ENCODE results near the gene ARAP3. TPM values are rescaled to one million over a fixed set of nuclear protein-coding genes. Genes with fewer than 3 reads are reported as not detected.

Gene ARAP3
- total and polyA plus RNA-seq, 2 donors (not counting 3 experiments of a cell fraction or from before 2014, with no cell fraction given), result 60.6 to 136 TPM

DNA sequence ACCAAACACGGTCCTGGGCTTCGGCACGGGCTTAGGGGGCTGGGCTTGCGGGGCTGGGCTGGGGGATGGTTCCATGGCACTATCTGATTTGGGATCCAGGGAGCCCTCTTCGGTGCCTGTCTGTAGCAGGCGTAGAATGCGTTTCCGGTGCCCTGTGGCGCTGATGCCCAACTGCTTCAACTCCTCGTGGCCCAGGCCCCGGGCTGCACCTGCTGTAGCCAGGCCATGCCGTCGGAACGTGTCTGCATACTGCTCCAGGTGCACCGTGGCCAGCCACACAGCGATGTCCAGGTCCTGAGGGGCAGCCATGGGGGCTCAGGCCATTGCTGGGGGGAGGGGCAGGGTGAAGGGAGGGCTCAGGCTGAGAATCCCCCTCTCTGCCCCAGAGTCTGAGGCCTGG lies 1.9 kb downstream of the ARAP3 start:
- Histone ChIP-seq H3K9me1 (replicated peaks; ENCODE audit: control insufficient read depth, extremely low read depth, insufficient read depth, low read length) (no peaks in the 10 kb centered on the region), H3K4me1 (ENCODE audit: control insufficient read depth, extremely low read depth, insufficient read depth, low read length) (peaks cover 71% of the 10 kb centered on the region), H3K9me3 (replicated peaks; ENCODE audit: control insufficient read depth, insufficient read depth, low read length) (no peaks in the 10 kb centered on the region), H3K4me2 (ENCODE audit: insufficient read depth, low read length) (peak overlapping the region; percentile 68), H3K36me3 (ENCODE audit: control insufficient read depth in 2 of 2, extremely low read depth in 1 of 2, insufficient read depth in 2 of 2, low read length in 2 of 2) (peaks cover 3 to 4% of the 10 kb centered on the region in 2 experiments), H4K20me1 (replicated peaks; ENCODE audit: control insufficient read depth, extremely low read depth, insufficient read depth, low read length) (no peaks in the 10 kb centered on the region), H3K27ac (ENCODE audit: insufficient read depth, low read depth, low read length) (peak overlapping the region; percentile 100), H2AFZ (ENCODE audit: low read depth, low read length) (no peak overlapping the region), H3K27me3 (ENCODE audit: control insufficient read depth in 2 of 2, insufficient read depth in 2 of 2, low read length in 2 of 2) (no peaks in the 10 kb centered on the region), H3K9ac (replicated peaks; ENCODE audit: extremely low read depth, insufficient read depth, low read length) (peak overlapping the region; percentile 75), H3K79me2 (ENCODE audit: control insufficient read depth, insufficient read depth, low read length) (peaks cover 44% of the 10 kb centered on the region), H3K4me3 (replicated peaks in 1 of 3; ENCODE audit: insufficient read depth in 1 of 3, low read depth in 1 of 3, low read length in 3 of 3) (peak overlapping the region; percentile 23 to 38 (median 31))
- dilution Hi-C loops (cut with MboI; ENCODE audit: extremely low pct_ligation_motif_present, low sequenced_read_pairs), result no loop called here
- POLR2A ChIA-PET, result interaction anchor here (1.1 to 1.5 kb wide), 2 partner anchors 88 to 289 kb away, joined by 3 read pairs; partner anchors contain the start of gene RNF14
- no TSS peak for BruUV-seq (replicated peaks)
- intact Hi-C loops (cut with micrococcal nuclease), result loop anchor here (2.0 to 5.0 kb wide), 4 partner anchors 137 to 617 kb away; partner anchors contain the start of gene GNPDA1
- CTCF ChIA-PET, result interaction anchor here (1.5 to 2.2 kb wide), 7 partner anchors 10 to 280 kb away, joined by 4 to 16 read pairs (median 6); partner anchors contain the start of gene DIAPH1
- DNase-seq (ENCODE audit: low read depth, low spot score) (no peak), FAIRE-seq (no peak)
- TF ChIP-seq MYC (IDR thresholded peaks at IDR 0.05; ENCODE audit: low read depth, low read length), result no peak
- TF ChIP-seq, protein P1, sequence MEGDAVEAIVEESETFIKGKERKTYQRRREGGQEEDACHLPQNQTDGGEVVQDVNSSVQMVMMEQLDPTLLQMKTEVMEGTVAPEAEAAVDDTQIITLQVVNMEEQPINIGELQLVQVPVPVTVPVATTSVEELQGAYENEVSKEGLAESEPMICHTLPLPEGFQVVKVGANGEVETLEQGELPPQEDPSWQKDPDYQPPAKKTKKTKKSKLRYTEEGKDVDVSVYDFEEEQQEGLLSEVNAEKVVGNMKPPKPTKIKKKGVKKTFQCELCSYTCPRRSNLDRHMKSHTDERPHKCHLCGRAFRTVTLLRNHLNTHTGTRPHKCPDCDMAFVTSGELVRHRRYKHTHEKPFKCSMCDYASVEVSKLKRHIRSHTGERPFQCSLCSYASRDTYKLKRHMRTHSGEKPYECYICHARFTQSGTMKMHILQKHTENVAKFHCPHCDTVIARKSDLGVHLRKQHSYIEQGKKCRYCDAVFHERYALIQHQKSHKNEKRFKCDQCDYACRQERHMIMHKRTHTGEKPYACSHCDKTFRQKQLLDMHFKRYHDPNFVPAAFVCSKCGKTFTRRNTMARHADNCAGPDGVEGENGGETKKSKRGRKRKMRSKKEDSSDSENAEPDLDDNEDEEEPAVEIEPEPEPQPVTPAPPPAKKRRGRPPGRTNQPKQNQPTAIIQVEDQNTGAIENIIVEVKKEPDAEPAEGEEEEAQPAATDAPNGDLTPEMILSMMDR (IDR thresholded peaks at IDR 0.05; ENCODE audit: extremely low read depth in 1 of 2, insufficient read depth in 1 of 2, low read depth in 1 of 2, low read length in 2 of 2), result no peak
- TF ChIP-seq FOS (IDR thresholded peaks at IDR 0.05; ENCODE audit: borderline replicate concordance, insufficient read depth, low read length), result no peak
- TF ChIP-seq POLR2A (IDR thresholded peaks at IDR 0.05; ENCODE audit: low read depth, low read length), result no peak

DNA sequence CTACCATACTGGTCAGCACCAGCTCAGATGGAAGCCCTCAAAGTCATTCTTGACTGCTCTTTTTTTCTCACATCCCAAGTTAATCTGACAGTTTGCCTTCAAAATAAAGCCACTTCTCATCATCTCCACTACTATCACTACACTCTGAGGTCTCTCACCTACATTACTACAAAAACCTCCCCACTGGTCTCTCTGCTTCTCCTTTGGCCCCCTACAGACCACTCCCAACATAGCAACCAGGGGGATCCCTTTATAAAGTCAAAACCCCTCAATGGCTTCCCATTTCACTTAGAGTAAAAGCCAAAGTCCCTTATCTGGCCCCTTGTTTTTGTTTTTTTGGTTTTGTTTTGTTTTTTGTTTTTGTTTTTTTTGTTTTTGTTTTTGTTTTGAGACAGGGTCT lies 4.6 kb downstream of the ARAP3 start:
- H3K9ac ChIP-seq (replicated peaks; ENCODE audit: extremely low read depth, insufficient read depth, low read length), result no peak overlapping the region
- H3K36me3 ChIP-seq (ENCODE audit: control insufficient read depth in 2 of 2, extremely low read depth in 1 of 2, insufficient read depth in 2 of 2, low read length in 2 of 2), result peaks cover 6 to 20% of the 10 kb centered on the region in 2 experiments
- peaks cover 60% of the 10 kb centered on the region for H3K4me1 ChIP-seq (ENCODE audit: control insufficient read depth, extremely low read depth, insufficient read depth, low read length)
- H2AFZ ChIP-seq (ENCODE audit: low read depth, low read length), result no peak overlapping the region
- no peak overlapping the region for H3K4me3 ChIP-seq (replicated peaks in 1 of 3; ENCODE audit: insufficient read depth in 1 of 3, low read depth in 1 of 3, low read length in 3 of 3)
- DNase-seq (ENCODE audit: low read depth, low spot score) (peak; percentile 21), FAIRE-seq (peak; percentile 68)
- no peak overlapping the region for H3K4me2 ChIP-seq (ENCODE audit: insufficient read depth, low read length)
- H3K9me1 ChIP-seq (replicated peaks; ENCODE audit: control insufficient read depth, extremely low read depth, insufficient read depth, low read length), result no peaks in the 10 kb centered on the region
- no TSS peak for BruUV-seq (replicated peaks)
- intact Hi-C loops (cut with micrococcal nuclease), result no loop called here
- H3K79me2 ChIP-seq (ENCODE audit: control insufficient read depth, insufficient read depth, low read length), result peaks cover 53% of the 10 kb centered on the region
- no peak overlapping the region for H3K27ac ChIP-seq (ENCODE audit: insufficient read depth, low read depth, low read length)
- no peaks in the 10 kb centered on the region for H4K20me1 ChIP-seq (replicated peaks; ENCODE audit: control insufficient read depth, extremely low read depth, insufficient read depth, low read length)
- no peak for TF ChIP-seq MYC (IDR thresholded peaks at IDR 0.05; ENCODE audit: low read depth, low read length)
- TF ChIP-seq, protein P1 (IDR thresholded peaks at IDR 0.05; ENCODE audit: extremely low read depth in 1 of 2, insufficient read depth in 1 of 2, low read depth in 1 of 2, low read length in 2 of 2), result peak; percentile 31 to 37
- dilution Hi-C loops (cut with MboI; ENCODE audit: extremely low pct_ligation_motif_present, low sequenced_read_pairs), result no loop called here
- H3K27me3 ChIP-seq (ENCODE audit: control insufficient read depth in 2 of 2, insufficient read depth in 2 of 2, low read length in 2 of 2), result no peaks in the 10 kb centered on the region
- ChIA-PET POLR2A (no interaction called here), CTCF (interaction anchor here (1.2 to 2.7 kb wide), 7 partner anchors 10 to 283 kb away, joined by 3 to 16 read pairs (median 5); partner anchors contain the start of genes DELE1 and PCDH1)
- H3K9me3 ChIP-seq (replicated peaks; ENCODE audit: control insufficient read depth, insufficient read depth, low read length), result no peaks in the 10 kb centered on the region

Measured in endothelial cell of umbilical vein (primary cell).